NCI-H2107 treated with DMSO at 0.1 percent for 48 hours (cell line): Measurements from ENCODE around the gene DUSP22.

ENCODE experiments used
- DNase-seq: peaks from one replicate; lab custom pipeline; 2025; ENCODE audit not compliant: unreplicated experiment; lab: John Stamatoyannopoulos, UW

The DUSP22 gene

DNA sequence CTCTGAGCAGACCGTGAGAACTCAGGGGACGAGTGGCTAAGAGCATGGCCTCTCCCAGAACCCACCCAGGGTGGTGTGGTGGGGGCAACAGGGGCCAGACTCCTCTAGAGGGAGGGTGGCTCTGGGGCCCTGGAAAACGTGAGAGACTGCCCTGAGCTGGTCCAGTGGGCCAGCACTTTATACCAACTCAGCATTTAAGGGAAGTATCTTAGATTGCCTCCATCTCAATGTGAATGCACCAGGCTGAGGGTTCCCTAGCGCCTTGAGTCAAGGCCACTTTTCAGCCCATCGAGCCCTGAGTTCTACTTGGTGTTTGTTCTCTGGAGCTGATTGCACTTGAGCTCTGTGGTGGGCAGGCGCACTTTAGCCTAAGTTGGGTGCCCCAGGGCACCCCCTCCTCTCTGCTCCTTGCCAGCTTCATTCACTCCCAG lies 57.2 kb downstream of the DUSP22 start:
- DNase-seq = no peak

DNA sequence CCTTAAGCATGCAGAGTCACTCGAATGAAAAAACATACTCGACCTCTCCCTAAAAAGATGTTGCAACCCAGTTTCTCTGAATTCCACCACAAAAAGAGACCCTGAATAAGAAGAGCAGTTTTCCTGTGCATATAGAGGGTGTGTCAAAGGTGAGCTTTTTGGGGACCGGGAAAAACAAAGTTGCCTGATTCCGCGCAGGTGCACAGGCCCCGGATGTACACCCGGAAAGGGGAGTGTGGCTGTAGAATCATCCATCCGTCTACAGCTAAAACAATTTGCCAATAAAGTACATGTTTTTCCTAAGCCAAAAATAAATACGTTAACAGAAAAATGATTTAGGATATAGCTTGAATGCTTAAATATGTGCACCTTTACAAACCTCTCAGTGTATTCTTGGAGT lies 58.1 kb downstream of the DUSP22 start:
- DNase-seq = no peak

DNA sequence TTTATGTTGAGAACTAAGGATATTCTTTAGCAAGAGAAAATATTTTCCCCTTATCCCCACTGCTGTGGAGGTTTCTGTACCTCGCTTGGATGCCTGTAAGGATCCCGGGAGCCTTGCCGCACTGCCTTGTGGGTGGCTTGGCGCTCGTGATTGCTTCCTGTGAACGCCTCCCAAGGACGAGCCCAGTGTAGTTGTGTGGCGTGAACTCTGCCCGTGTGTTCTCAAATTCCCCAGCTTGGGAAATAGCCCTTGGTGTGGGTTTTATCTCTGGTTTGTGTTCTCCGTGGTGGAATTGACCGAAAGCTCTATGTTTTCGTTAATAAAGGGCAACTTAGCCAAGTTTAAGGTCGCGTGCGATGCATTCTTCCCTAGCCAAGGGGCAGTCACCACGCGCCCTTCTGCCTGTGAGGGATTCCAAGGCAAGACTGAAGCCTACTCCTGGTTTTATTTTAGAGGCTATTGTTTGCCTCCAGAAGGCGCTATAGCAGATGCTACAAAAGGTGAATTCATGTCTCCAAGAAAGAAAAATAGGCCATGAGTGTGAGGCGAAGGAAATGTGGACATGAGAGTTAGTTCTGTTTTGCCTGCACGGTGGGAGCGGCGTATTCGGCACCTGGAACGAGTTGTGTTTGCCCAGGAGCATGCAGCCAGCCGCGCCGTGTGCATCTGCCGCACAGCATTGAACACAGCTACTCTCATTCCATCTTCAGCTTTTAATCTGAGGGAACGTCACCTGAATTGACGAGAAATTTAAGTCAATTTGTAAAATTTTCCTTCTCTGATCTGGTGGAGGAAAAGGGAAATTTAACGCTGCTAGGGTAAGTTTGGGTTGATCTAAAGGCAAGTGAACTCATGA lies 59.0 kb downstream of the DUSP22 start:
- DNase-seq = no peak

DNA sequence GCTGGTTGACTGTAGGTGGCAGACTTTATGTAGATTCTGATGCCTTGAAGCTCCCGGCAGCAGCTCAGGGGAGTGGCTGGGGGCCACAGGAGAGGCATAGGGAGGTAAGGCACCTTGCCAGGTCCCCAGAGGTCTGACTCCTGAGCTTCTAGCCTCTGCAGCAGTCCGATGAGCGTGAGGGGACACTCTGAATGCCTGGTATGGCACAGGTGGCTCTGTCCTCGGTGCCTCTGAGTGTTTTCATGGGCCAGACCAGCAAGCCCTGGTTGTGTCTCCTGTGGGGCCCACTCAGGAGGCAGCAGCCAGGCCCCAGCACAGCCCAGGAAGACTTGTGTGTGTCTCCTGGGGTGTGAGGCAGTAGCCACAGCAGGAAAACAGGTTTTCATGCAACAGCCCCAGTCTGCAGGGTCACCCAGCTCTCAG lies 59.6 kb downstream of the DUSP22 start:
- no peak for DNase-seq

- DNase-seq = no peak
Measured at GRCh38 chr6:352474-352873, 60.2 kb downstream of the DUSP22 start.

DNA sequence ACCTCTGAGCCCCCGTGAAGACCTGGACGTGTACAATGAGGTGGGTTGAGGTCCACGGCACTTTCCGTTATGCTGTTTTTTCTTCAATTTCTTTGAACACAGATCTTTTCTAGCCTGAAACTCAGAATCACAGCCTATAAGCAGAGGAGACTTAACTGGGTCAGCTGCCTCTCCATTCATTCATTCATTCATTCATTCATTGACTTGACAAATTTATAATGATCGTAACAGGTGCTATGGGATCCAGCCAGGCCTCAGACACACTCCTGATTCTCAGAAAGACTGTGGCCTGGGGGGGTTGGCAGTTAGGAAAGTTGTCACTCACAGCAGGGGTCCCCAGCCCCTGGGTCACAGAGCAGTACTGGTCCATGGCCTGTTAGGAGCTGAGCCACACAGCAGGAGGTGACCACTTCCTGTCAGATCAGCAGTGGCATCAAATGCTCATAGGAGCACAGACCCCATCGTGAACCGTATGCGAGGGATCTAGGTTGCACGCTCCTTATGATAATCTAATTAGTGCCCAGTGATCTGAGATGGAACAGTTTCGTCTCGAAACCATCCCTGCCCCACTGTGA lies 60.7 kb downstream of the DUSP22 start:
- no peak for DNase-seq

GRCh38 chr6:353642-354614 lies 61.6 kb downstream of the DUSP22 start:
- no peak for DNase-seq

DNA sequence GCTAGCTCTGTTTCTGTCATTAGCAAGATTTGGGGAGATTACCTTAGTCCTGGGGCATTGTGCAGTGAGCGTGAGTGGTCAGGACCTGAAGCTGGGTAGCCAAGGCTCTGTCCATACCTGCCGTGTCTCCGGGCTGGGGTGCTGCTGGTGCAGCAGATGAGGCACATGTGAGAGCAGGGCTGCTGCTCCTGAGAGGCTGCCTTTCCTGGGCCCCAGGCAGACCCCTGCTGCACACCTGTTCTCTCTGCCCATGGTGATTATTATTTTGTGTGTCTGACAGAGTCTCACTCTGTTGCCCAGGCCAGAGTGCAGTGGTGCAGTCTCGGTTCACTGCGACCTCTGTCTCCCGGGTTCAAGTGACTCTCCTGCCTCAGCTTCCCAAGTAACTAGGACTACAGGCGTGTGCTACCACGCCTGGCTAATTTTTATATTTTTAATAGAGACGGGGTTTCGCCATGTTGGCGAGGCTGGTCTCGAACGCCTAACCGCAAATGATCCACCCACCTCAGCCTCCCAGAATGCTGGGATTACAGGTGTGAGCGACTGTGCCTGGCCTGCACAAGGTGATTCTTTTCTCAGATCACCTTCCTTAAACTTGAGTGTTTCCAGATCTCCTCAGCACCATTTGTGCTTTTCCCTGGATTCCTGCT lies 62.5 kb downstream of the DUSP22 start:
- DNase-seq = no peak

DNA sequence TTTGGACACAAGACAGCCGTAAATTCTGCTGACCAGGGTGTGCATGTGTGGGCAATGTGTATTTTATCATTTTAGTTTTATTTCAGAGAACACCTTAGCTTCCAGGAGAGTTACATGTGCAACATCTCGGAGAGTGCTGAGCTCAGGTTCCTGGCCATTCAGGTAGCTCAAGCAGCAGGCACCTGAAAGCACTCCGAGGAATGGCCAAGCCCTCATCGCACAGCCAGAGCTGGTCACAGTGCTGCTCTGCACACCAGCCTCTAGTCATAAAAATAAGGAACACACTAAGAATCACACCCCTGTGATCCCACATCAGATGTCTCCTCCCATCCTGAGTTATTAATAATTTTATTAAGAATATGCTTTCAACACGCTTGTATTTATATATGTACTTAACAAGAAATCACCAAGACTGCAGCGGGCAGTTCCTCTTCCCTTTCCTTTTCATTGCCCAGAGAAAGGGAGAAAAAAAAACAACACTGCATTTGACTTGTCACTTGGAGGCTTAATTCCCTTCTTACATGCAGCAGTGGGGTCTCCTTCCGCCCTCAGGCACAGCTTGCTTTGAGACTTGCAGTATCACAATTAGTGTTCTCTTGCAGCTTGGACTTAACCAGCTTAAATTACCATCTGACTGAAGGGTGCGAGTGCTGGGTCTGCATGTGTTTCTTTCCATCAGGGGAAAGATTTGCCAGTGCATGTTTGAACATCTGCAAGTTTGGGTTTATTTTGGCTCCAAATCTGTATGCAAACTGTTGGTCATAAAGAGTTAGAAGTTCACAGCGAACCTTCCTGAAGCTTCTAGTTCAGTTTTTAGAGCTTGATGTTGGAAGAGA lies 63.3 kb downstream of the DUSP22 start:
- DNase-seq = no peak

GRCh38 chr6:356828-357251 lies 64.6 kb downstream of the DUSP22 start:
- DNase-seq = no peak

- no peak for DNase-seq
Measured at GRCh38 chr6:357261-357790, 65.0 kb downstream of the DUSP22 start.

DNA sequence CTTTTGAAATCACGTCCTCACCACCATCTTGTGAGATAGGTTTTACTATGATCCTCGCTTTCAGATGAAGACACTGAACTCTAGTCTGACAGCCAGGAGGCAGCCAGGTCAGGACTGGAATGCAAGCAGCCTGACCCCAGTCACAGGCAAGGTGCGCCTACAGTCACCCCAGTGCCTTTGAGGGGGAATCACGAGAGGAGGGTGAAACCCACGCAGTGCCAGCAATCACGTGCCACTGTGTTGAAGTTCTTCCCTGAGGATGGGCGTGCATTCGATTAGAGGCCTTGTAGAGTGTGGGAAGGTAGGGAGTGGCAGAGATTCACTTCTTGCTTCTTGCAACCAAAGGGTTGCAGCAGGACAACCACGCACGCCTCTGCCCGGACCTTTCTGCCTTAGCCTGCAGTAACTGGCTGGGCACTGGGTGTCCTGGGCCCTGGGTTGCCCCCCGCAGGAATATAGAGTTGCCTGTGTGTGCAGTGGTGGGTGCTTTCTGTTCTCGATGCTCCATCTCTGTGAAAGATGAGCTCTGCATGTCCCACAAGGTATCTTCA lies 65.6 kb downstream of the DUSP22 start:
- no peak for DNase-seq

DNA sequence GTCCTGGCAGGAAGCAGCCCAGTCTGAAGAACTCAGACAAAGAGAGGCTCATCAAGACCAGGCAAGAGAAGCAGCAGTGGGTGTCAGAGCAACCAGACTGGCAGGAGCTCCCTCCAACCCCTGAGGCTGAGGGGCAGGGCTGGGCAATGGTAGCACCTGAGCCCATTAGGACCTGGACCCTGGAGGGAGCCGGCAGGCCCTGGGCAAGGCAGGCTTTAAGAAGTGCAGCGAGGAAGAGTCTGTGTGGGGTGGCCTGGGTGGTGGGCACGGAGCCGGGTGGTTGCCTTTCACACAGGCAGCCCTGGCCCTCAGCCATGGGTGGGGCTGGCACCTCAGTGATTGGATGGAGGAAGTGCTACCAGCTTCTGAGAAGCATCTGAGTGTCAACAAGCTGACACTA lies 66.1 kb downstream of the DUSP22 start:
- DNase-seq = no peak

DNA sequence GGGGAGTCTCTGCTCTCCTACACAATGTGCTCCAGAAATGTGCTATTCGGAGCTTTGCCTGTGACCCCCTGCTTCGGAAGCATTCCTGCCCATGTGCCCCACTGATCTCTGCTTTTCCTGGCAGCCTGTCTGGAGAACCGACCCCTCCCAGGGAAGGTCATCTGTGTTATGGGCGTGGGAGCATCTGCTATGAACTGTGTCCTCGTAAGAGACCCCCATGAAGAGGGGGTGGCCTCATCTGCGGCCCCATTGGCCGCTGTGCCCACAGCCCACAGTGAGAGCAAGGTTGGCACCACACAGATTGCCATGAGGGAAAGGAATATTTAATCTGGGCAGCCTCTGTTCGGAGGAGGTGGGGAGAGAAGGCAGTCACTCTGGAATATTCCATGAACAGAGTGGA lies 66.6 kb downstream of the DUSP22 start:
- DNase-seq = no peak

DNA sequence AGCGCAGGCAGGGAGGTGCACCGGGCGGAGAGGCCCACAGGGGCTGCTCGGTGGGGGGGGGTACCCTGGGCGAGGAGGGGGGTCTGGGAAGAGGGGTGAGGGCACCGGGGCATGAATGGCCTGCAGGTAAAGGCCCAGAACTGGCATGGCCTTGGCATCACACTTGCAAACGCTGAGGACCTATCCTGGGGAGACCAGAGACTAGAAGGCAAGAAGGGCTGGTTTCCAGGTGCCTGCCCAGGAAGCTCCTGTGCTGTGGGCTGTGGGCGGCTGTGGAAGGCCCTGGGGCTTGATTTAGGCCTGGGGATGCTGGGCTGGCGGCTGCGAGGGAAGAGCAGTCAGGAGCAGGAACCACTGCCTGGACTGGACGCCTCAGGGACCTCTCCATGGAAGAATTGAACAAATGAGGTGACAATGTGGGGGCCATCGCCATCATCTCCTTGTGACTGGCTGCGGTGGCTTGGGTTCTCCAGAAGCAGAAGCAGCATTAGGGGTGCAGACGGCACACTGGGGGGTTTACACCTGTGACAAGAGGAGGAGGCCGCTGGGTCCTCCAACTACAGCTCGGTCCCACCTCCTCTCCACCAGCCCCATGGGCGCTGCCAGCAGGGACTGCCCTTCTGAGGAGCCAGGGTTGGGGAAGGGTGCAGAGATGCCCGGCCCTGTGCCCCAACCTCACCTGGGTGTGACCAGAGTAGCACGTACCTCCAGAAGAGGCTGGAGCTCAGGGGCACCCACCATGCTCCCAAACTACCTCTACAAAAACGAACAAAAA lies 67.2 kb downstream of the DUSP22 start:
- DNase-seq = no peak

DNA sequence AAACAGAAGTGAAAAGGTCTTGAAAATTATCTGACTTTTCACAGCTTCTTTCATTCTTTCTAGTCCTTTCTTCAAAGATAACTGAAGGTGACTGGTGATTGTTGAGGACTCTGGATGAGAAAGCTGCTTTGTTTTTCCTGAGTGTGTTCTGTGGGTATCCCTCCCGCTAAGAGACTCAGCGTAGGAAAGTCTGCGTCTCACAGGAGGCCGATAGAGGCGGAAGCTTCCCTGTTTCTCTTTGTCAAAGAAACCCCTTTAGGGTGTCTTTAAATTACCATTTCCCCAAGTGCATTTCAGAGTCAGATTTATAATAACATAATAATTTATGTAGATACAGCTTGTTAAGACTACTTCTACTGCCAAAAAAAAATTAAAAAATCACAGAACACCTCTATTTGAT lies 68.1 kb downstream of the DUSP22 start:
- DNase-seq = no peak

- DNase-seq = no peak
Measured at GRCh38 chr6:360764-361373, 68.6 kb downstream of the DUSP22 start.

- DNase-seq = no peak
Measured at GRCh38 chr6:361411-362132, 69.3 kb downstream of the DUSP22 start.
